ENCODE data around the gene TLX2. TPM values are rescaled to one million over a fixed set of nuclear protein-coding genes. Genes with fewer than 3 reads are reported as not detected.

The TLX2 gene
- polyA plus RNA-seq, 2 of the 4 experiments (the other 2 are of a cell fraction), result 0.05 to 0.37 TPM

GRCh38 chr2:74529357-74530238, 15.3 kb downstream of the TLX2 start, which contains the start of the genes AUP1 and HTRA2:
TSS of gene AUP1 (minus strand) at chr2:74529706. CDS start at chr2:74529629, 77 bp downstream.
TSS of gene HTRA2 (plus strand) at chr2:74529933. CDS start at chr2:74530007, 74 bp downstream.
- H3K4me3 ChIP-seq, result peak within 1 kb of the TSS; percentile 57
- peak within 1 kb of the TSS; percentile 93 to 96 for H3K27ac ChIP-seq
- H3K9me3 ChIP-seq, result no peaks in the 10 kb centered on the region
- DNase-seq (ENCODE audit: low read depth in 1 of 2, low spot score in 1 of 2) (peak; percentile 99 to 100), FAIRE-seq (no peak), ATAC-seq (peak; percentile 91 to 97)
- POLR2A ChIA-PET, result interaction anchor here (0.6 to 1.9 kb wide), 11 partner anchors 9 to 72 kb away, joined by 3 to 11 read pairs (median 5); partner anchors contain the start of genes CCDC142, PCGF1, TTC31 and WBP1
- peaks cover 17% of the 10 kb centered on the region for H3K4me1 ChIP-seq
- WGBS (ENCODE audit: missing lambda C conversion rate), result 2% methylated on average over 28 of the region's 87 CpGs
- CTCF ChIA-PET, result interaction anchor here (1.3 to 8.5 kb wide), 8 partner anchors 10 to 57 kb away, joined by 4 to 92 read pairs (median 27); partner anchors contain the start of genes CCDC142, PCGF1 and TTC31
- peak within 1 kb of the TSS; percentile 97 for H3K4me2 ChIP-seq
- TF ChIP-seq RCOR1 (IDR thresholded peaks at IDR 0.05; ENCODE audit: low read depth, low read length) (no peak), JUN (IDR thresholded peaks at IDR 0.05) (peak; percentile 82 to 98), NPAS2 (CRISPR knock-in tag; IDR thresholded peaks at IDR 0.05; ENCODE audit: borderline replicate concordance) (no peak), CHD2 (IDR thresholded peaks at IDR 0.05; ENCODE audit: low read length, partially characterized antibody) (no peak), MAZ (IDR thresholded peaks at IDR 0.05; ENCODE audit: borderline replicate concordance, low read depth, low read length) (peak; percentile 52; the same call in 1 of the 2 replicates), NR3C1 (IDR thresholded peaks at IDR 0.05) (no peak), ZFP36 (IDR thresholded peaks at IDR 0.05; ENCODE audit: borderline replicate concordance, partially characterized antibody) (no peak), BHLHE40 (IDR thresholded peaks at IDR 0.05; ENCODE audit: low read depth, low read length) (no peak), BCL3 (IDR thresholded peaks at IDR 0.05) (peak; percentile 83), HOXA7 (CRISPR knock-in tag; IDR thresholded peaks at IDR 0.05) (no peak), GATA3 (IDR thresholded peaks at IDR 0.05; ENCODE audit: borderline replicate concordance) (no peak), MYC (IDR thresholded peaks at IDR 0.05; ENCODE audit: borderline replicate concordance, low read length) (peak; percentile 32; the same call in 1 of the 2 replicates), MAFK (IDR thresholded peaks at IDR 0.05; ENCODE audit: partially characterized antibody) (no peak), E2F6 (IDR thresholded peaks at IDR 0.05; ENCODE audit: borderline replicate concordance, low read depth) (peak; percentile 74; the same call in 1 of the 2 replicates), RFX5 (IDR thresholded peaks at IDR 0.05) (peak; percentile 32; the same call in 1 of the 2 replicates), ESRRA (IDR thresholded peaks at IDR 0.05; ENCODE audit: borderline replicate concordance, low read length) (no peak), KDM5A (IDR thresholded peaks at IDR 0.05) (peak; percentile 98), FOSL2 (IDR thresholded peaks at IDR 0.05) (no peak), FOSL2 (CRISPR knock-in tag; IDR thresholded peaks at IDR 0.05) (no peak), KDM1A (IDR thresholded peaks at IDR 0.05; ENCODE audit: low read depth) (no peak), CEBPB (IDR thresholded peaks at IDR 0.05) (no peak), TP53 (CRISPR knock-in tag; IDR thresholded peaks at IDR 0.05) (no peak), FOSB (CRISPR knock-in tag; IDR thresholded peaks at IDR 0.05) (no peak), CHD4 (IDR thresholded peaks at IDR 0.05; ENCODE audit: borderline replicate concordance) (no peak), TFCP2L1 (CRISPR knock-in tag; IDR thresholded peaks at IDR 0.05) (0 out of 2 replicates have a peak, but pooled peaks have one; percentile 43), ZSCAN20 (CRISPR knock-in tag; IDR thresholded peaks at IDR 0.05) (no peak), ZNF302 (CRISPR knock-in tag; IDR thresholded peaks at IDR 0.05) (no peak), ZC3H11A (IDR thresholded peaks at IDR 0.05) (no peak), CBX2 (IDR thresholded peaks at IDR 0.05; ENCODE audit: borderline replicate concordance, low read depth) (no peak), POLR2A (IDR thresholded peaks at IDR 0.05; ENCODE audit: low read length) (peak; percentile 86), USF2 (IDR thresholded peaks at IDR 0.05) (no peak), HEYL (CRISPR knock-in tag; IDR thresholded peaks at IDR 0.05) (no peak), PHF8 (IDR thresholded peaks at IDR 0.05; ENCODE audit: borderline replicate concordance, low read depth) (peak; percentile 99)
- TF ChIP-seq, protein P1, sequence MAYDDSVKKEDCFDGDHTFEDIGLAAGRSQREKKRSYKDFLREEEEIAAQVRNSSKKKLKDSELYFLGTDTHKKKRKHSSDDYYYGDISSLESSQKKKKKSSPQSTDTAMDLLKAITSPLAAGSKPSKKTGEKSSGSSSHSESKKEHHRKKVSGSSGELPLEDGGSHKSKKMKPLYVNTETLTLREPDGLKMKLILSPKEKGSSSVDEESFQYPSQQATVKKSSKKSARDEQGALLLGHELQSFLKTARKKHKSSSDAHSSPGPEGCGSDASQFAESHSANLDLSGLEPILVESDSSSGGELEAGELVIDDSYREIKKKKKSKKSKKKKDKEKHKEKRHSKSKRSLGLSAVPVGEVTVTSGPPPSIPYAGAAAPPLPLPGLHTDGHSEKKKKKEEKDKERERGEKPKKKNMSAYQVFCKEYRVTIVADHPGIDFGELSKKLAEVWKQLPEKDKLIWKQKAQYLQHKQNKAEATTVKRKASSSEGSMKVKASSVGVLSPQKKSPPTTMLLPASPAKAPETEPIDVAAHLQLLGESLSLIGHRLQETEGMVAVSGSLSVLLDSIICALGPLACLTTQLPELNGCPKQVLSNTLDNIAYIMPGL (CRISPR knock-in tag; IDR thresholded peaks at IDR 0.05; ENCODE audit: borderline replicate concordance), result 0 out of 2 replicates have a peak, but pooled peaks have one; percentile 34
- TF ChIP-seq, protein P2, sequence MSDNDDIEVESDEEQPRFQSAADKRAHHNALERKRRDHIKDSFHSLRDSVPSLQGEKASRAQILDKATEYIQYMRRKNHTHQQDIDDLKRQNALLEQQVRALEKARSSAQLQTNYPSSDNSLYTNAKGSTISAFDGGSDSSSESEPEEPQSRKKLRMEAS (IDR thresholded peaks at IDR 0.05), result peak; percentile 81
- TF ChIP-seq, protein P3, sequence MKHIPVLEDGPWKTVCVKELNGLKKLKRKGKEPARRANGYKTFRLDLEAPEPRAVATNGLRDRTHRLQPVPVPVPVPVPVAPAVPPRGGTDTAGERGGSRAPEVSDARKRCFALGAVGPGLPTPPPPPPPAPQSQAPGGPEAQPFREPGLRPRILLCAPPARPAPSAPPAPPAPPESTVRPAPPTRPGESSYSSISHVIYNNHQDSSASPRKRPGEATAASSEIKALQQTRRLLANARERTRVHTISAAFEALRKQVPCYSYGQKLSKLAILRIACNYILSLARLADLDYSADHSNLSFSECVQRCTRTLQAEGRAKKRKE (CRISPR knock-in tag; IDR thresholded peaks at IDR 0.05; ENCODE audit: low read depth), result no peak

All from A549 (cell line).